H1 (cell line): ENCODE data around the gene CLEC18C. TPM values are rescaled to one million over a fixed set of nuclear protein-coding genes. Genes with fewer than 3 reads are reported as not detected.

Experiments
- polyA plus RNA-seq, 7 experiments: library from polyadenylated mRNA; depleted of rRNA in 3 of 7; stranded (reverse) in 5 of 7; unstranded in 2 of 7; fragments of >200 nt in 5 of 7; fragments of 200-250 nt in 2 of 7; gene quantifications; 1 replicate in 5 of 7; 2 replicates in 1 of 7; 4 replicates in 1 of 7; pipeline versions ENCODE4 v1.2.1 to v1.2.3, GENCODE V29; 2011 to 2013; ENCODE audit warnings: missing spikeins in 2 of 7, mixed read lengths in 2 of 7
- small RNA-seq: library from polyadenylated mRNA; stranded (forward); fragments of <200 nt; extraction: miRNeasy Mini kit (QIAGEN cat#:217004); gene quantifications from one replicate; pipeline ENCODE3, GENCODE V24; 2013; ENCODE audit not compliant: insufficient read depth
- total RNA-seq: library from RNA; stranded (reverse); fragmentation: NEBNext Ultra II Directional; extraction: Animal tissue kit (Norgen Biotek cat#: 25700); gene quantifications from 2 replicates; pipeline ENCODE4 v1.2.1, GENCODE V29; 2021

CLEC18C gene
- total and polyA plus RNA-seq, 2 of the 8 experiments (the other 6 are each of a cell fraction or from before 2014, with no cell fraction given): 0.11 TPM; not detected in 1

Small RNA genes within 50 kb of the gene (small RNA-seq; reads per million reads assigned to genes)
- gene AC009060.2: not detected

Other genes with a start within 250 kb of the CLEC18C start
- gene CLEC18A, start 222.5 kb upstream of the CLEC18C start, total RNA-seq: 0.92 and 1.4 TPM in 2 replicates
- 1.3 and 1.9 TPM in 2 replicates for gene CLEC18A, start 222.5 kb upstream of the CLEC18C start, polyA plus RNA-seq (2011; rRNA removed)
- gene PDPR, start 59.5 kb upstream of the CLEC18C start, total RNA-seq: 42.0 and 43.1 TPM in 2 replicates
- gene PDPR, start 59.5 kb upstream of the CLEC18C start, polyA plus RNA-seq (2011; rRNA removed): 40.2 and 56.6 TPM in 2 replicates
- 21.7 and 22.5 TPM in 2 replicates for gene EXOSC6, start 78.2 kb downstream of the CLEC18C start, total RNA-seq
- gene EXOSC6, start 78.2 kb downstream of the CLEC18C start, polyA plus RNA-seq (2011; rRNA removed): 8.7 and 9.7 TPM in 2 replicates
- gene AARS1, start 115.7 kb downstream of the CLEC18C start, total RNA-seq: 231 and 235 TPM in 2 replicates
- gene AARS1, start 115.7 kb downstream of the CLEC18C start, polyA plus RNA-seq (2011; rRNA removed): 130 and 164 TPM in 2 replicates
- 42.7 and 46.6 TPM in 2 replicates for gene DDX19B, start 125.4 kb downstream of the CLEC18C start, total RNA-seq
- gene DDX19B, start 125.4 kb downstream of the CLEC18C start, polyA plus RNA-seq (2011; rRNA removed): 36.5 and 40.5 TPM in 2 replicates
- 50.3 and 50.8 TPM in 2 replicates for gene DDX19A, start 173.1 kb downstream of the CLEC18C start, total RNA-seq
- gene DDX19A, start 173.1 kb downstream of the CLEC18C start, polyA plus RNA-seq (2011; rRNA removed): 27.9 and 30.7 TPM in 2 replicates